ENCODE data around the gene BUD23. TPM values are rescaled to one million over a fixed set of nuclear protein-coding genes. Genes with fewer than 3 reads are reported as not detected.
A peak's percentile ranks its signal among the peaks of the same experiment; 100 is the strongest.

Gene BUD23
- total RNA-seq, 6 donors from 2014 or later, result 19.9 to 52.3 (median 48.8) TPM

DNA sequence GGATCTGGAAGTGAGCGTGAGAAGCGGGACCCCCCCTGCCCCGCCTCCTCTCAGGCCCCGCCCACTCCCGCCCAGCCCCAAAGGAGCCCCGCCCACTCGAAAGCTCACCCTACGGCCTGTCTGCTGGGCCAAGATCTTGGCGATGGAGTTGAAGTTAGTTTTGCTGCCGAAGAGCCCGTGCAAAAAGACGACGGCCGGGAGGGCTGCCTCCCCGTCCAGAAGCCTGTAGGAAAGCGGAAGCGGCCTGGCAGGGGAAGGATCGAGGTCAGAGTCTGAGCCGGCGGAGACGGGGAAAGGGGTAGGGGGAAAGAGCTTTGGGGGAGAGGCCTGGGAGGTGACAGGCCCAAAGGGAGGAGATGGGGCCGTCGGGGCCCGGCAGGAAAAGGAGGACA lies 54.8 kb downstream of the BUD23 start:
- H3K27ac ChIP-seq, result peak overlapping the region; percentile 87 to 97 (median 94)
- ATAC-seq (ENCODE audit: low FRiP score in 2 of 2) (peak in 1 of 2 donors; percentile 63), DNase-seq (peak; percentile 70 to 88)
- peaks cover 29 to 58% (median 33%) of the 10 kb centered on the region in 4 donors for H3K4me1 ChIP-seq
- H3K27me3 ChIP-seq, result no peaks in the 10 kb centered on the region
- no peak for TF ChIP-seq POLR2AphosphoS5 (IDR thresholded peaks at IDR 0.05)
- no peak for TF ChIP-seq POLR2A (IDR thresholded peaks at IDR 0.05)
- TF ChIP-seq, protein P1, sequence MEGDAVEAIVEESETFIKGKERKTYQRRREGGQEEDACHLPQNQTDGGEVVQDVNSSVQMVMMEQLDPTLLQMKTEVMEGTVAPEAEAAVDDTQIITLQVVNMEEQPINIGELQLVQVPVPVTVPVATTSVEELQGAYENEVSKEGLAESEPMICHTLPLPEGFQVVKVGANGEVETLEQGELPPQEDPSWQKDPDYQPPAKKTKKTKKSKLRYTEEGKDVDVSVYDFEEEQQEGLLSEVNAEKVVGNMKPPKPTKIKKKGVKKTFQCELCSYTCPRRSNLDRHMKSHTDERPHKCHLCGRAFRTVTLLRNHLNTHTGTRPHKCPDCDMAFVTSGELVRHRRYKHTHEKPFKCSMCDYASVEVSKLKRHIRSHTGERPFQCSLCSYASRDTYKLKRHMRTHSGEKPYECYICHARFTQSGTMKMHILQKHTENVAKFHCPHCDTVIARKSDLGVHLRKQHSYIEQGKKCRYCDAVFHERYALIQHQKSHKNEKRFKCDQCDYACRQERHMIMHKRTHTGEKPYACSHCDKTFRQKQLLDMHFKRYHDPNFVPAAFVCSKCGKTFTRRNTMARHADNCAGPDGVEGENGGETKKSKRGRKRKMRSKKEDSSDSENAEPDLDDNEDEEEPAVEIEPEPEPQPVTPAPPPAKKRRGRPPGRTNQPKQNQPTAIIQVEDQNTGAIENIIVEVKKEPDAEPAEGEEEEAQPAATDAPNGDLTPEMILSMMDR (IDR thresholded peaks at IDR 0.05), result no peak
- TF ChIP-seq EP300 (IDR thresholded peaks at IDR 0.05), result no peak
- H3K36me3 ChIP-seq, result peaks cover 0 to 22% (median 16%) of the 10 kb centered on the region in 4 donors
- WGBS, 2 donors, result 1 to 2% methylated on average over 21 to 23 of the region's 24 CpGs
- H3K9me3 ChIP-seq, result no peaks in the 10 kb centered on the region
- peak overlapping the region; percentile 81 to 99 (median 92) for H3K4me3 ChIP-seq

DNA sequence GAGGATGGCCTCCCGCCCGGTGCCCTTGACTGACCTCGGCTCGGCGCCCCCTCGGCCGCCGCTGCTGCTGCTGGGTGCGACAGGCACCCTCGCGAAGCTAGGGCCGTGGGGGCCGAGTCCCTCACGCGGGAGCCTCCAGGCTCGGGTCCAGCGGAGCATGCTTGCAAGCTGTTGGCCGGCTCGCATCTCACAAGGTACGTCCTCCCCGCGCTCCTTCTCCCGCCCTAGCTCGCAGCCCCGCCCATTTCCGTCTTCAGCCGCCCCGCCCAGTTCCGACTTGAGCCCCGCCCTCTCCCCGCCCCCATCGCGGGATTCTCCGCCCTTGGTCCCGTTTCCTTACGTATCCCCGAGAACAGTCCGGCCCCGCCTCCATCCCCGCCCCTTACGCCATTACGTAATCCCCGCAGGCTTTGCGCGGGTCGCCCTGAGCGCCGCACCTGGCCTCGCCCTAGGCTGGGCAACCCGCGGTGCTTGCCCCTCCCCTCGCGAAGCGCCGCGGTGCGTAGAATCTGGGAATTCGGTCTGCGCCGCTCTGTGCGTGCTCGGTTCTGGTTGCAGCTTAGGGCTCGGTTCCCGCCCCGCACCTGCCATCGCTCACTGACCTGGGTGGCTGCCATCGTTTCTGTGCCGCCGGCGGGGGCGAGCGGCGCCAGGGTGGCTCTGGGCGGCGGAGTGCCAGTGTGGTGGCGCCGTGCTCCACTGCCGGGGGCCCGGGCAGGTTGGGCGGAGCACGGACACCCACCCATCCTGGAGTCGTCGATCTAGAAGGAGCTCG lies 55.4 kb downstream of the BUD23 start, which contains the start of gene ABHD11:
Gene ABHD11, minus strand, starts transcription at position 191 of the 775 bp plus-strand sequence. Its CDS starts 32 bp downstream, at position 159.
- peaks cover 29 to 58% (median 33%) of the 10 kb centered on the region in 4 donors for H3K4me1 ChIP-seq
- TF ChIP-seq POLR2AphosphoS5 (IDR thresholded peaks at IDR 0.05), result peak; percentile 93 to 96
- TF ChIP-seq, protein P1 (IDR thresholded peaks at IDR 0.05), result no peak
- peak in 3 of 4 donors; percentile 55 to 97 (median 81) for TF ChIP-seq POLR2A (IDR thresholded peaks at IDR 0.05)
- TF ChIP-seq EP300 (IDR thresholded peaks at IDR 0.05), result peak in 1 of 4 donors; percentile 60

GRCh38 chr7:73739387-73739767 lies 56.0 kb downstream of the BUD23 start:
- 47 to 57% methylated on average over 13 of the region's 13 CpGs for WGBS, 2 donors
- peaks cover 29 to 58% (median 33%) of the 10 kb centered on the region in 4 donors for H3K4me1 ChIP-seq
- no peaks in the 10 kb centered on the region for H3K9me3 ChIP-seq
- ATAC-seq (ENCODE audit: low FRiP score in 2 of 2) (no peak), DNase-seq (no peak)
- TF ChIP-seq EP300 (IDR thresholded peaks at IDR 0.05) (no peak), POLR2A (IDR thresholded peaks at IDR 0.05) (no peak), POLR2AphosphoS5 (IDR thresholded peaks at IDR 0.05) (no peak)
- TF ChIP-seq, protein P1 (IDR thresholded peaks at IDR 0.05), result no peak
- H3K27me3 ChIP-seq, result no peaks in the 10 kb centered on the region
- peaks cover 0 to 22% (median 16%) of the 10 kb centered on the region in 4 donors for H3K36me3 ChIP-seq
- H3K4me3 ChIP-seq, result peak overlapping the region; percentile 51 to 99 (median 88)
- peak overlapping the region; percentile 87 to 97 (median 94) for H3K27ac ChIP-seq

More for the DNA sequence above, 55.4 kb downstream of the BUD23 start, which contains the start of gene ABHD11:
- ATAC-seq (ENCODE audit: low FRiP score in 2 of 2) (peak; percentile 91 to 95), DNase-seq (peak; percentile 99)
- H3K27ac ChIP-seq, result peak within 1 kb of the TSS; percentile 87 to 97 (median 94)
- no peaks in the 10 kb centered on the region for H3K9me3 ChIP-seq
- H3K36me3 ChIP-seq, result peaks cover 0 to 22% (median 16%) of the 10 kb centered on the region in 4 donors
- H3K27me3 ChIP-seq, result no peaks in the 10 kb centered on the region
- H3K4me3 ChIP-seq, result peak within 1 kb of the TSS; percentile 81 to 99 (median 92)
- WGBS, 2 donors, result 0 to 1% methylated on average over 29 to 49 of the region's 84 CpGs

- TF ChIP-seq, protein P1 (IDR thresholded peaks at IDR 0.05), result no peak
- no peak for TF ChIP-seq EP300 (IDR thresholded peaks at IDR 0.05)
- TF ChIP-seq POLR2AphosphoS5 (IDR thresholded peaks at IDR 0.05), result no peak
- no peak for TF ChIP-seq POLR2A (IDR thresholded peaks at IDR 0.05)
- Histone ChIP-seq H3K27me3 (no peaks in the 10 kb centered on the region), H3K27ac (peak overlapping the region; percentile 4 to 94 (median 75)), H3K4me3 (no peak overlapping the region), H3K4me1 (peaks cover 26 to 49% (median 29%) of the 10 kb centered on the region in 4 donors), H3K36me3 (peaks cover 0 to 22% (median 16%) of the 10 kb centered on the region in 4 donors), H3K9me3 (no peaks in the 10 kb centered on the region)
- ATAC-seq (ENCODE audit: low FRiP score in 2 of 2) (no peak), DNase-seq (no peak)
- WGBS, 2 donors, result 85 to 90% methylated on average over 7 of the region's 7 CpGs
Observed at GRCh38 chr7:73740212-73740611, 56.8 kb downstream of the BUD23 start.

Measured in upper lobe of left lung (tissue), 6 donors.